ENCODE measurements around the gene ASCL5. TPM values are rescaled to one million over a fixed set of nuclear protein-coding genes. Genes with fewer than 3 reads are reported as not detected.

ASCL5 gene
- total and polyA plus RNA-seq, 9 of the 15 experiments (the other 6 are each of a cell fraction or from before 2014, with no cell fraction given) = 0.09 TPM; not detected in 8

- TF ChIP-seq ZNF436 (CRISPR knock-in tag; IDR thresholded peaks at IDR 0.05) = no peak
- no peak for TF ChIP-seq GTF2F1 (IDR thresholded peaks at IDR 0.05; ENCODE audit: low read depth, low read length)
- TF ChIP-seq, protein P1, sequence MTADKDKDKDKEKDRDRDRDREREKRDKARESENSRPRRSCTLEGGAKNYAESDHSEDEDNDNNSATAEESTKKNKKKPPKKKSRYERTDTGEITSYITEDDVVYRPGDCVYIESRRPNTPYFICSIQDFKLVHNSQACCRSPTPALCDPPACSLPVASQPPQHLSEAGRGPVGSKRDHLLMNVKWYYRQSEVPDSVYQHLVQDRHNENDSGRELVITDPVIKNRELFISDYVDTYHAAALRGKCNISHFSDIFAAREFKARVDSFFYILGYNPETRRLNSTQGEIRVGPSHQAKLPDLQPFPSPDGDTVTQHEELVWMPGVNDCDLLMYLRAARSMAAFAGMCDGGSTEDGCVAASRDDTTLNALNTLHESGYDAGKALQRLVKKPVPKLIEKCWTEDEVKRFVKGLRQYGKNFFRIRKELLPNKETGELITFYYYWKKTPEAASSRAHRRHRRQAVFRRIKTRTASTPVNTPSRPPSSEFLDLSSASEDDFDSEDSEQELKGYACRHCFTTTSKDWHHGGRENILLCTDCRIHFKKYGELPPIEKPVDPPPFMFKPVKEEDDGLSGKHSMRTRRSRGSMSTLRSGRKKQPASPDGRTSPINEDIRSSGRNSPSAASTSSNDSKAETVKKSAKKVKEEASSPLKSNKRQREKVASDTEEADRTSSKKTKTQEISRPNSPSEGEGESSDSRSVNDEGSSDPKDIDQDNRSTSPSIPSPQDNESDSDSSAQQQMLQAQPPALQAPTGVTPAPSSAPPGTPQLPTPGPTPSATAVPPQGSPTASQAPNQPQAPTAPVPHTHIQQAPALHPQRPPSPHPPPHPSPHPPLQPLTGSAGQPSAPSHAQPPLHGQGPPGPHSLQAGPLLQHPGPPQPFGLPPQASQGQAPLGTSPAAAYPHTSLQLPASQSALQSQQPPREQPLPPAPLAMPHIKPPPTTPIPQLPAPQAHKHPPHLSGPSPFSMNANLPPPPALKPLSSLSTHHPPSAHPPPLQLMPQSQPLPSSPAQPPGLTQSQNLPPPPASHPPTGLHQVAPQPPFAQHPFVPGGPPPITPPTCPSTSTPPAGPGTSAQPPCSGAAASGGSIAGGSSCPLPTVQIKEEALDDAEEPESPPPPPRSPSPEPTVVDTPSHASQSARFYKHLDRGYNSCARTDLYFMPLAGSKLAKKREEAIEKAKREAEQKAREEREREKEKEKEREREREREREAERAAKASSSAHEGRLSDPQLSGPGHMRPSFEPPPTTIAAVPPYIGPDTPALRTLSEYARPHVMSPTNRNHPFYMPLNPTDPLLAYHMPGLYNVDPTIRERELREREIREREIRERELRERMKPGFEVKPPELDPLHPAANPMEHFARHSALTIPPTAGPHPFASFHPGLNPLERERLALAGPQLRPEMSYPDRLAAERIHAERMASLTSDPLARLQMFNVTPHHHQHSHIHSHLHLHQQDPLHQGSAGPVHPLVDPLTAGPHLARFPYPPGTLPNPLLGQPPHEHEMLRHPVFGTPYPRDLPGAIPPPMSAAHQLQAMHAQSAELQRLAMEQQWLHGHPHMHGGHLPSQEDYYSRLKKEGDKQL (CRISPR knock-in tag; IDR thresholded peaks at IDR 0.05; ENCODE audit: borderline replicate concordance) = no peak
- no peak for TF ChIP-seq ZNF146 (CRISPR knock-in tag; IDR thresholded peaks at IDR 0.05; ENCODE audit: unreplicated experiment)
These were observed 11.5 kb downstream of the ASCL5 start (continued) for GRCh38 chr1:201115390-201115937.

All from K562 (cell line).